ENCODE results near the gene SCUBE1.
"Not testable (repeated sequence)": the region's sequence is repeated elsewhere in the genome, so short reads cannot be mapped to it uniquely, and the experiment has no call there.

The SCUBE1 gene

DNA sequence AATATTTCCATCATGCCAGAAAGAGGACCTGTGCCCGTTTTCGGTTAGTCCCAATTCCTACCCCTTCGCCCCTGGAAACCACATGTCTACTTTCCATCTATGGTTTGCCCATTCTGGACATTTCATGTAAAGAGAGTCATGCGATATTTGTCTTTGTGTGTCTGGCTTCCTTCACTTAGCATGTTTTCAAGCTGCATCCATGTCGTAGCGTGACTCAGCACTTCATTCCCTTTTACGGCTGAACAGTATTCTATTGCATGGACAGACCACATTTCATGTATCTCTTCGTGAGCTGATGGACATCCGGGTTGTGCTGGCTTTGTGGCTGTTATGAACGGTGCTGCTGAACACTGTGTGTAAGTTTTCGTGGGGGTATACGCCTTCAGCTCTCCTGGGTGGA is 43.4 kb downstream of the SCUBE1 start:
- no peak for DNase-seq

DNA sequence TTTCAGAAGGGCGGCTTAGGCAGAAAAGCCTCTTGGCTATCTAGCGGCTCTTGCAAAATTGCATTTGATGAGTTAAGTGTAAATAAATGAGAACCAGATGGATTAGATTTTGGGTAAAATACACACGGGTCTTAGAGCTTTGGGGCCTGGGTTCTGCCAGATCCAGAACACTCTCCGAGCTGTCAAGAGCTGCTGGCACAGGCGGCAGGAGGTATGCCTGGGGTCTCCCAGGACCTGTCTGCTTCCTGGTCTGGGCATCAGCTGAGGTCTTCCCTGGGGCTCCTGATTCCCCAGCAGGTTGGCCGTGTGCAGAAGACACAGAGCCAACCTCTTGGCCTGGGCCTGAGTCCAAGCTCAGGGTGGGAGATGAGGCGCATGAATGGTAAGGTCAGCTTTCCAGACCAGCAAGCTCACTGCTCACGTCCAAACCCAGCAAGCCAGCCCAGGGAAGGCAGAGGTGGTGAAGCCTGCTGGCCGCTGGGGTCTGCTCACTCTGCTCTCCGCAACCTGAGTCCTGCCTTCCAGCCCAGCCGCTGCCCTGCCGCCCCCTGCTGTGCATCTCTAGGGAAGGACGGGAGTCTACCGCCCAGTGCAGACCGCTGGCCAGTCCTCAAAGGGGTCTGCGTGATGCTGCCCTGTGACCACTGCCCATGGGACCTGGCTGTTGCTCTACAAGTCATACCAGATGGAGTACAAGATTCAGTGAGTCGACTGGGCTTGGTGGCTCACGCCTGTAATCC is 44.9 kb downstream of the SCUBE1 start:
- DNase-seq: no peak

DNA sequence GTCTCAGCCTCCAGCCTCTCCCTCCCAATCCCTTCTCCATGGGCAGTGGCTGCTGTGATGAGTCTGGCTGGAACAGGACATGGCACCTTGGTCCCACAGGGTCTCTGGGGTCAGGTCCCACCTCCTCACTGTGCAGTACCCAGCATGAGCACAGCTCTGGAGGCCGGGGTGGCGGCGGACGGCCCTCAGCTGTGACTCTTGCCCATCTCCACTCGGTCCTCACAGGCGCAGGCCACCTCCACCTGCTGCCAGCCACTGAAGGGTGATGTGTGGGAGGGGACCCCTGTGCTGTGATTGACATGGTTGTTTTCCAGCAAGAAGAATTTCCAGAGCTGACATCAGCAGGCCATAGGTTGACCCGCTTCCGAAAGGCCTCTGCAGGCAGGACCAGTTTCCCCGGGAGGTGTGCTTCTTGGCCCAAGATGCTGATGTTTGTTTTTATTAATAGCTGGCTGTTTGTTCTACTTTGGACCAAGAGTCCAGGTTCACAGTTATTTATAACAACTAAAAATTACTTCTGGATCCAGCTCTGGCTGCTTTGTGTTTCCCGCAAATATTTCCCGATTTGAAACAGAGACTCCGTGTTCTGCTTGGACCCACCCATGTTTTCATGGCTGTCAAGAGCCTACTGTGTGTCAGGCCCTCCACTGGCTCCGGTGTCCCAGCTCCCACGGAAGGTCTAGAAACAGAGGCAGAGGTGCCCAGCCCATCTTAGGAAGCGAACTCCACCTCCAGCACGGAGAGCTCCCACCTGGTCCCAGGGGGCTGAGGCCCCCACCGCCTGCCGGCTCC is 45.7 kb downstream of the SCUBE1 start:
- DNase-seq: no peak

DNA sequence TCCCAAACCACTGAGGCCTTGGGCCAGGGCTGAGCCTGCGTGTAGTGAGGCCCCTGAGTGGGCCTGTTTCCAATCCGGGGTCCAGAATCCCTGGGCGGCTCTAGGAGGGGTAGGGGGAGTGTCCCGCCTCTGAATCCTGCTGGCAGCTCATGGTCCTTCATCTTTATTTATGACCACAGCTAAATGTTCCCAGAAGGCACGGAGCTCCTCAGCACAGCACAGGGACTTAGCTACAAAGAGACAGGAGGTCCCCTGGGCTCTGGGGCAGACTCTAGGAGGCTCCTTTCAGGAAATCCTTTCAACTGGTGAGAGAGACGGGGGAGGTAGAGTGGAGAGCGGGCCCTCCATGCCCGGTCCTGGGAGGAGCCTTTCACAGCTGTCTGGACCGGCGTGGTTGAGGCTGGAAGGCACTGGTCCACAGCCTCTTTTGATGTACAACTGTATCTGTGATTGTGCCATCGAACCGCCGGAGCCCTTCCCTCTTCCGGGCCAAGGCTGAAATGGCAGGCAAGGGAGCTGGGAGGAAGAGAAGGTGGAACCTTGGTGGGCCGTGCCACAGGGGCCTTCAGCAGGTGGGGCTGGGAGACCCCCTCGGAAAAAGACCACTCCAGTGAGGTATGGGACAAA is 46.8 kb downstream of the SCUBE1 start:
- no peak for DNase-seq

DNA sequence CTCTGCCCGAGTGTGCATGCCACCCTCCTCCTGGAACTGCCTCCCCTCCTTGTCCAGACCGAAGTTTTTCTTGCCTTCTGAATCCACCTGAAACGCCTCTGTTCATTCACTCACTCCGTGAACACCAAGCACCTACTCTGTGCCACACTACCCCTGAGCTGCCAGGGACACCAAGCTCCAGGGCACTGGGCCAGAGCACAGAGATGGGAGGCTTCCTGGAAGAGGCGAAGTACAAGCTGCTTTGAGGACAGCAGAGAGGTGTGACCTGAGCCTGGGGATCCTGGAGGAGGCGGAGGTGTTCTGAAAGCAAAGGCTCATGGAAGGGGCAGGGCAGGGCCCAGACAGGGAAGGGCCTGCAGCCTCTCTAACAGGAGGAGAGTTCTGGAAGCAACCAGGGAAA is 47.5 kb downstream of the SCUBE1 start:
- no peak for DNase-seq

DNA sequence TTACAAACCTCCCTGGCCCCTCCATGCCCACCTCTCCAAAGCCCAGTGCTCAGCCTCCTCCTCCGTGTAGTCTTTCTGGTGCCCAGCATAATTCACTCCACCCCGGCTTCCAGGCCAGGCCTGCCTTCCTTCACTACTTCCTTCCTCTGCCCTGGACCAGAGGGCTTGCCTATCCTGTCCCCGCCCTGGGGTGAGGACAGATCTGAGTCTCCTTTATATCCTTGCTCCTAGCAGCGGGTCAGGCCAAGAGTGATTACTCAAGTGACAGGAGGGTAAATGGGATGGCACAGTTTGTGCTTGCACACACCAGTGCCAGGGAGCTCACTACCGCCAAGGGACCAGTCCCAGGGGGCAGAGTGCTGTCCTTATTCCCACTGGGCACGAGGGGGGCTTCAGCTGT is 48.0 kb downstream of the SCUBE1 start:
- DNase-seq: no peak

DNA sequence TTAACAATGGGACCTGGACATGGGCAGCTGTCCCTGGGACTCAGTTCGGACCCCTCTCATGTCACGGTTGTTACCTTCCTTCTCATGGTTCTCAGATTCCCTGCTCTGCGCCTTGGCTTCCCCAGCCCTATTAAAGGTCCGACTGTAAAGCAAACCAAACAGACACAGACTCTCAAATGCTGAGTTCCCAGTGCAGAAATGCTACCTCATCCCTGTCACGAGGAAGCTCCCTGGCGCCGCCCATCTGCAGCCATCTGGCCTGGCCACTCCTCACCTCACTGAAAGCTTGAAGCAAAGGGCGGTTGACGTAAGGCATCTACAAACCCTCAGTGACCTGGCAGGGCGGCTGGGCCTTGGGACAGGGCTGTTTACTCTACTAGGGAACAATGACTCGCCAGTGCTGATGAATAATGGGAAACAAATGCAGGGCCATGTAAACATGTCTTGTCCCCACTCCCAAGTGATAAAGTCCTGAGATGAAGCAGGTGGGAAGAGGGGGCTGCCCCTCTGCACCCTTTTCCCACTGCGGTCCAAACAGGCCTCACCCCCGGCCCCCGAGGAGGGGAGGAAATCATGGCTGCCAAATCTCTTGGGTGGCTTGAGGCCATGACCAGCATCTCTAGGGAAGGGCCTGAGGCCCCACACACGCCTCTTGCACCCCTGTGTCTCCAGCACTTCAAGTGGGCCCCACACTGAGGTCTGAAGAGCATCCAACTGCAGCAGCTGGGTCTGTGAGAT is 49.3 kb downstream of the SCUBE1 start:
- DNase-seq: no peak

DNA sequence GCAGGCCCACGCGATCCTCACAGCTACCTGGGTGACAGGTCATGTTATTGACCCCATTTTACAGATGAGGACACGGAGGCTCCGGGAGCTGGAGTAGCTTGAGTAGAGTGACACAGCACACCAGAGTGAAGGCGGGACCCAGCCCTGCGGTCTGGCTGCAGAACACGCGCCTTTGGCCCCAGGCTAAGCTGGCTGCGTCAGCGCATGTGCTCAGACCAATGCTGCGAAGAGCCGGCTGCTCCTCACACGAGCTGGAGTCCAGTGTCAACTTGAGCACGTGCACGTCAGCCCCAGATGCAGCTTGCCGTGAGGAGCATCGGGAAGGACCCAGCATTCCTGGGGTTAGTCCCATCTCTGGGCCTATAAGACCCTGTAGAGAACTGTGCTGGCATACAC is 49.9 kb downstream of the SCUBE1 start:
- no peak for DNase-seq

DNA sequence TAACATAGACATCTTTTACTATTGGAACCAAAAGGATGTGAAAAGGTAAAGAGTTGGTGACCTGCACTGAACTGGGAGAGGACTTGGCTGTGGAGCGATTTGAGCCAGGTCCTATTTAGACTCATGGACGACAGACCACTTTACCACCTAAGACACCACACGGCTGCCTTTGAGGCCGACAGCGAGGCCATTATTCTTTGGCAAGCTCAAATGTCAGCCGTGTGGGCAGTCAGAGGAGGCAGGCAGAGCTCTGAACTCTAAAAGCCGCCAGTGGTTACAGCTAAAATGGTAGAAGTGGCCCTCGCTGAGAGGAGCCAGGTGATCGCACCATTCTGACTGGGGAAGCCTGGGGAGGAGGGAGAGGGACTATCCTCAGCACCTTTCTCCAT is 50.5 kb downstream of the SCUBE1 start:
- DNase-seq: no peak

DNA sequence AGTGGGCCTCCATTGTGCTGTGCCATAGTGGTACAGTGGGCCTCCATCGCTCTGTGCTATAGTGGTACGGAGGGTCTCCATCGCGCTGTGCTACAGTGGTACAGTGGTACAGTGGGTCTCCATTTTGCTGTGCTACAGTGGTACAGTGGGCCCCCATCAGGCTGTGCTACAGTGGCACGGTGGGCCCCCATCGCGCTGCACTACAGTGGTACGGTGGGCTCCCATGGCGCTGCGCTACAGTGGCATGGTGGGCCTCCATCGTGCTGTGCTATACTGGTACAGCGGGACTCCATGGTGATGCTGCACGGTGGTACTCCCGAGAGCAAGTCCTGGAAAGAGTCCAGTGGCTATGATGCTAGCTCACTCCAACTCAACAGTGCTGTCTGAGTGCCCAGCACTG is 51.8 kb downstream of the SCUBE1 start:
- no peak for DNase-seq

DNA sequence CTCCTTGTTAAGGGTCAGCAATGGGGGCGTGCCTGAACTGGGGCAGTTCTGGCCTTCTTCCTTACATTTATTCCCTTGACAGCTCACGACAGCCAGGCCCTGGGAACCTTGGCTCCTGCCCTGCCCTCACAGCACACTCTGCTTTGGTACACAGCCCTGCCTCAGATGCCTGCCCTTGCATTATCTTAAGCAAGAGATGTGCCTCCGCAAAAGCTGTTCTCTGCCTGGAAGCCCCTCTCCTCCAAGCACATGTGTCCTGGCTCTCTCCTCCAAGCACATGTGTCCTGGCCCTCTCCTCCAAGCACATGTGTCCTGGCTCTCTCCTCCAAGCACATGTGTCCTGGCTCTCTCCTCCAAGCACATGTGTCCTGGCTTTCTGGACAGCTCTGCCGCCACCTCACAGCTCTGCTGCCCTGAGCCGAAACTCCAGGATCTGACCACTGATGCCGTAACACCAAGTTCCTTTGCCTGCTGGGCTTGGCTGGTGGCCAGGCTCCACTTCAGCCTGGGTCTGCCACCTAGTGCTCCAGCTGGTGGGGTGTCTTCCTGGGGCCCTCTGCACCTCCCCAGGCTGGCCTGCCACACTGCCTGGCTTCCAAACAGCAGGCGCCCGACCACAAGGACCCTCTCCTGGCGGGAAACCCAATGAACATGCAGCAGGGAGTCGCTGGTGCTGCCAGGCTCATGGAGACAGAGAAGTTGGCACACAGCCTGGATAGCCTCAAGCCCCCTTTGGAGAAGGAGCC is 53.0 kb downstream of the SCUBE1 start:
- DNase-seq: no peak

DNA sequence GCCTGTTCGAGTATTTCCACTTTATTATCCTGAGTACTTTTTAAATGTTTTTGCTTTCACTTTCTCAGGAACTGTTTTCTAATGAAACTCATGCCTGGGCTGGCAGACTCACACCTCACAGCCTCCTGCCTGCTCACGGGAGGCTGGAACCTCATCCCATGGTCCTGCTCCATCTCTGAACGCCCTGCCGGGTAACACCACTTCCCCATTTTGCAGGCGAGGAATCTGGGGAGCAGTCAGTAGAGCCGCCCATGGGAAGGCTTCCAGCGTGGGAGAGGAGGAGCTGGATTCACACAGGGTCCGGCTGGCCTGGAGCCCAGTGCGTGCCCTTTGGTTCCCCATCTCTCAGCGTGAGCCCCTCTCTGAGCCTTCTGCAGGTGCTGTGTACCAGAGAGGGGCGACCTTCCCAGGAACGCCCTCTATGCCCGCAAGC is 53.6 kb downstream of the SCUBE1 start:
- no peak for DNase-seq

DNA sequence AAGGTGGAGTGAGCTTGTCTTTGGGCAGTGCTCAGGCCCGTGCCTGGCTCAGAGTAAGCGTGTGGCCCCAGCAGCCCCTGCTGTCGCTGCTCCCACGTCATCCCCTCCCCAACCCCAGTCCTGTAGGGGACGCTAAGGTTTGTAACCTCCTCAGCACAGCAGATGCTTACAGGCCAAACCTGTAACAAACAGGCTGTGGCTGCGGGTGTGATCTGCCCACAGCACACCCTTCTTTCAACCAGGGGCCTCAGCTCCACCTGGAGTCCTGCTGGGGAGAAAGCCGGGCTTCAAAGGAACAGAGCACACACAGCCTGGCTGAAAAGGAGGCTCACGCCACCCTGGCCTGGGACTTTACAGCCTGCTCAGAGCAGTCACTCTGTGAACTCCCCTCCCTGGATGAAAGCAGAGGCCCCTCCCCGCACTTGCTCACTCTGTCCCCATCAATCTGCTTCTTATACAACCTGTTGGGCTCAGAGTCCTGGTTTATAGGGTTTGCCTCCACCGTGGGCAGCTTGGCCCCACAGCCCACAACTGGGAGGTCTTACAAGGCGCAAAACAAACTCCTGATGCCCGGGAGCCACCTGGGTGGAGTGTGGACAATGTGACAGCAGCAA is 54.3 kb downstream of the SCUBE1 start:
- no peak for DNase-seq

DNA sequence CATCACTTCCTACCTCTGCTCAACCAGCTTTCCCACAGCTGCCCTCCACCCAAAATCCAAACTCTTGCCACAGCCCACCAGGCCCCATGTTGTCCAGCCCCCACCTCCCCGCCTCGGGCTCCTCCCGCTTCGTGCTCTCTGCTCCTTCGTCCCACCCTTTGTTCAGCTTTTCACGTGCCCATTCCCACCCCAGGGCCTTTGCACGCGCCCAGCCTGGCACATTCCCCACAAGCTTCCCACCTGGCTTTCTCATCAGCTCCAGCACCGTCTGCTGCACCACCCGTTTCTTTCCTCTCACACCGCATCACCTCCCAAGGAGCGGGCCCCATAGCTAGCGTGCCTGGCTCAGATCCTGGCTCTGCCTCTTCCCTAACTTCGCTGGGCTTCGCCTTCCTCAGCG is 54.8 kb downstream of the SCUBE1 start:
- no peak for DNase-seq

DNA sequence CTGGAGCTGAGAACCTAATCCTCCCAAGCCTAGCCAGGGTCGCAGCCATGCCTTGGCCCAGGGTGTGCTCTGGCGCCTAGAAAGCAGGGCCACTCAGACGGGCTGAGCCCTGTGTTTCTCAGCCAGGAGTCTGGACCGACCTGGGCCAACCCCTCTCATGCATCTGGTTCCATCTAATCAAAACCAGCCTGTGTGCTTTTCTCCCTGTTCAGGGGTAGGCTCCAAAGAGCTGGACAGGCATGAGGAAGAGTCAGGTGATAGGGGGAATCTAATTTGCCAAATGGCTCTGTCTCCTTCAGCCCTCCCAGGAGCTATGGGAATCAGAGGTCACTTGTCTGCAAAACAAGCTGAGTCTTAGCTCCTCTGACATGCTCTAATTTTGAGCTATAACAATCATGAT is 55.7 kb downstream of the SCUBE1 start:
- DNase-seq: no peak

DNA sequence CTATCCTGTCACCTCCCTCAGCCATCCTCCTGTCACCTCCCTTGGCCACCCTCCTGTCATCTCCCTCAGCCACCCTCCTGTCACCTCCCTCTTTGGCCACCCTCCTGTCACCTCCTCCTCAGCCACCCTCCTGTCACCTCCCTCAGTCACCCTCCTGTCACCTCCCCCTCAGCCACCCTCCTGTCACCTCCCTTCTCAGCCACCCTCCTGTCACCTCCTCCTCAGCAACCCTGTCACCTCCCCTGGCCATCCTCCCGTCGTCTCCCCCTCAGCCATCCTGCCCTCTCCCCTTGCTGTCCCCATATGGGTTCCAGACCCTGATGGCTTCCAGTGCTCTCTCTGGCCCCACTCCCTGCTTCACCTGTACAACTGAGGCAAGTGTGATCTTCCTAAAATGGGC is 61.8 kb downstream of the SCUBE1 start:
- no peak for DNase-seq

DNA sequence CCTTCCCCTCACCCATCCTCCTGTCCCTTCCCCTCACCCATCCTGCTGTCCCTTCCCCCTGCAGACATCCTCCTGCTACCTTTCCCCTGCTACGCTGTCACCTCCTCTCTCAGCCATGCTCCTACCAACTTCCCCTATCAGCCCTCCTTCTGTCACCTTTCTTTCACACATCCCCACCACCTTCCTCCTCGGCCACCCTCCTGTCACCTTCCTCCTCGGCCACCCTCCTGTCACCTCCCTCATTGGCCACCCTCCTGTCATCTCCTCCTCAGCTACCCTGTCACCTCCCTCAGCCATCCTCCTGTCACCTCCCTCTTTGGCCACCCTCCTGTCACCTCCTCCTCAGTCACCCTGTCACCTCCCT is 62.7 kb downstream of the SCUBE1 start:
- not testable (repeated sequence) for DNase-seq

DNA sequence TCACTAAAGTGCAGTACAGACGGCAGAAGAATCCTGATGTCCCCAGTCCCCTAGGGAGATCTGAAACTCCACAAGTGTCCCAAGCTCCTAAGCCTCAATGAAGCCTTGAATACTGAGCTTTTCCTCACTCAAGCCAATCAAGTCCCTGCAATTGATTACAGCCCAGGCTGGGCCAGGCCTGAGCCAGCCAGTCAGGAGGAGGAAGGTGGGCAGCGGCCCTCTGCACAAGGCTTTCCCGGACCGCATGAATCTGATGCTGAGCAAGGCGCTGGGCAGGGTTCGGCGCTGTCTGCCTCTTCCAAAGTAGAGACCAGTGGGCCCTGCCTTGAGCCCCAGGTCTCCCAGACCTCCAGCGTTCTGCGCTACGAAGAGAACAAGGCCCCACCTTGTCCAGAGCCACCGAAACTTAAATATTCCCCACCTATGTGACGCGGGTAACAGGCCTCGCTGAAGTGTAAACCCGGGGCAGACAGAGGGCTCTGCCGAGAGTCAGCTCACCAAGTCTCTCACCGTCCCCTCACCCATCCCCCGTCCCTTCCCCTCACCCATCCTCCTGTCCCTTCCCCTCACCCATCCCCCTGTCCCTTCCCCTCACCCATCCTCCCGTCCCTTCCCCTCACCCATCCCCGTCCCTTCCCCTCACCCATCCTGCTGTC is 63.2 kb downstream of the SCUBE1 start:
- no peak for DNase-seq

DNA sequence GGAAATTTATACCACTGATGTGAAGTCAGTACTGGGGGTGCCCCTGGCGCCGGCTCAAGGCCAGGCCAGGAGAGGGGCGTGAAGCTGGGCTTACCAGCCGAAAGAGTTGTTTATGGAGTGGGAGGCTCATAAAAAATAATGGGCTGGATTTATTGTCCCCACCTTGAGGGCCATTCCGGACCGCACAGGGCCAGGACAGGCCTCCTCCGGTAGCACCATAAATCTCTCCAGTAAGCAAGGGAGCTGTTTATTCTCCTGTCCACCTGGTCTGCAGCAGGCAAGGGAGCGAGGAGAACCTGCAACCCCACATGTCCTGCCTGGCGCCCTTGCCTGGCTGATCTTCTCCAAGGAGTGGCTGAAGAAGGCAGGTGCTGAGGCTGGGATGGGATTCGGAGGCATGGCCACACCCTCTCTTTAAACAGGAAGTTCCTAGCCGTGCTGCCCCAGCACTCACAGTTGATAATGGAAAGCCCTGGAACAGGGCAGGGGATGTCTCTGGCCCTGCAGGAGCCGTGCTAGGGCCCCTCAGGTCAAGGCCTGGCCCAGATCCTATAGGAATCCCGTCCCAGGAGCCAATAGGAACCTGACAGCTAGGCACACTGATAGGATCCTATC is 65.1 kb downstream of the SCUBE1 start:
- no peak for DNase-seq

DNA sequence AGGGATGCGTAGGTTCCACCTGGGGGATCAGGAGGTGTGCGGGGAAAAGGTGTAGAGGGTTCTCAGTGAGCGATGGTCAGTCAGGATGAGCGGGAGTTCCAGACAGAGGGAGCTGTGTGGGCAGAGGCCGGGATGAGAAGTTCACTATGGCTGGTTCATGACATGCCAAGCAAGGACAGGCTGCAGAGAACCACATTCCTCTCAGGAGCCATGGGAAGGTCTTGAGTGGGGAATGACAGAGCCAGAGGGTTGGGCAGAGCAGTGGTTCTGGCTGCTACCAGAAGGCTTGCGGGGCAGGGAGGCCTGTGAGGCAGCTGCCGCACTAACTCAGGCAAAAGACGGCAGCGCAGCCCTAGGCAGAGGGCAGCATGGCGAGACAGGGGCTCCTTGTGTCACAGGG is 66.1 kb downstream of the SCUBE1 start:
- DNase-seq: no peak

DNA sequence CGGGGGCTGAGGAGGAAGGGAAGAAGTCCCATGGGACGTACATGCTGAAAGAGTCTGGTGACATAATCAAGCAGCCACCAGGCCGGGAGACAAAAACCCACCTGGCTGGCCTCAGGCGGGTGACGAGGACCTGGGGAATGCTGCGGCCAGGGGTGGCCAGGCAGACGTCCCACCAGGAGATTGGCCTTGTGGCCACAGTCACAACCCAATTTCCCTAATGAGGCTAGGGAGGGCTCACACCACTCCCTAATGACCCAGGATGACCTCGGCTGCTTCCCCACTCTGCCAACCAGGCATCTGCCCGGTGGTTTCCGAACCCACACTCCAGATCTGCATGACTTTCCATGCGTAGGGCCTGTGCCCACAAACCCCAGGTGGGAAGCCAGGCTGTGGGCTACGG is 66.9 kb downstream of the SCUBE1 start:
- DNase-seq: no peak

All from effector CD8-positive, alpha-beta T cell (primary cell).